ENCODE results near the gene RNH1.

- no peak for TF ChIP-seq CTCF (IDR thresholded peaks at IDR 0.05; ENCODE audit: low read depth, low read length, poor library complexity, severe bottlenecking)
- no peak for TF ChIP-seq EZH2phosphoT487 (IDR thresholded peaks at IDR 0.05; ENCODE audit: borderline replicate concordance, low read length)
Observed at GRCh38 chr11:551596-551995, 44.6 kb upstream of the RNH1 start.
